HuH-7.5 (cell line): ENCODE measurements around the gene ZNF358.

Experiments
- DNase-seq: peaks from one replicate; pipeline ENCODE4 v3.0.0; 2011; ENCODE audit warnings: low spot score

ZNF358 gene

GRCh38 chr19:7520131-7521051, 4.5 kb downstream of the ZNF358 start:
- no peak for DNase-seq

- no peak for DNase-seq
Observed at GRCh38 chr19:7521551-7522071, 5.7 kb downstream of the ZNF358 start.

GRCh38 chr19:7522072-7522922, 6.4 kb downstream of the ZNF358 start, which contains the start of gene MCOLN1:
Gene MCOLN1 (plus strand): TSS chr19:7522624. CDS start chr19:7522751, 127 bp downstream.
- DNase-seq, result peak; percentile 100

- peak; percentile 61 for DNase-seq
Observed at GRCh38 chr19:7522923-7523667, 7.2 kb downstream of the ZNF358 start.

- no peak for DNase-seq
Observed at GRCh38 chr19:7524523-7524922, 8.6 kb downstream of the ZNF358 start.

- DNase-seq, result no peak
Observed at GRCh38 chr19:7524992-7525739, 9.3 kb downstream of the ZNF358 start.

GRCh38 chr19:7526059-7526929, 10.4 kb downstream of the ZNF358 start:
- DNase-seq, result no peak

GRCh38 chr19:7527516-7528191, 11.8 kb downstream of the ZNF358 start:
- DNase-seq, result no peak

GRCh38 chr19:7528192-7528519, 12.3 kb downstream of the ZNF358 start:
- DNase-seq, result no peak

GRCh38 chr19:7528522-7529245, 12.8 kb downstream of the ZNF358 start:
- DNase-seq, result no peak

- DNase-seq, result no peak
Observed at GRCh38 chr19:7529246-7529600, 13.3 kb downstream of the ZNF358 start.

GRCh38 chr19:7529610-7530490, 13.9 kb downstream of the ZNF358 start:
- no peak for DNase-seq

GRCh38 chr19:7533281-7533885, 17.5 kb downstream of the ZNF358 start:
- DNase-seq, result no peak

GRCh38 chr19:7533925-7534480, 18.1 kb downstream of the ZNF358 start:
- DNase-seq, result peak; percentile 97

GRCh38 chr19:7534531-7535046, 18.7 kb downstream of the ZNF358 start:
- DNase-seq, result peak; percentile 95

GRCh38 chr19:7535047-7535997, 19.4 kb downstream of the ZNF358 start, which contains the start of gene PNPLA6:
Gene PNPLA6 (plus strand): TSS chr19:7535717. CDS start chr19:7535789, 72 bp downstream.
- peak; percentile 97 for DNase-seq
